A549 (cell line): ENCODE data around the gene PIGU. TPM values are rescaled to one million over a fixed set of nuclear protein-coding genes. Genes with fewer than 3 reads are reported as not detected.

Source experiments
- polyA plus RNA-seq, 4 experiments: library from polyadenylated mRNA; depleted of rRNA in 3 of 4; stranded (reverse); fragments of >200 nt; fragmentation: RNase III in 1 of 4; extraction: RNeasy Plus Mini Kit Qiagen cat#74134 plus additional on column Dnase treatment in 1 of 4; gene quantifications; 2 replicates in 3 of 4; 3 replicates in 1 of 4; pipeline ENCODE4 v1.2.3, GENCODE V29; 2011 to 2017
- small RNA-seq, 6 experiments: library from RNA; depleted of rRNA; stranded (forward); fragments of <200 nt; gene quantifications; one replicate each; pipeline ENCODE3, GENCODE V24; 2012

The PIGU gene
- polyA plus RNA-seq, 2 of the 4 experiments (the other 2 are of a cell fraction) = 27.8 to 103 TPM

Small RNAs within 50 kb of the gene (small RNA-seq; reads per million reads assigned to genes)
- gene AL118520.1 = 0 reads per million in 6 experiments
- 0 reads per million in 6 experiments for gene RF00019

Other genes with a start within 250 kb of the PIGU start
- 148 and 204 TPM in 2 replicates for gene DYNLRB1, start 160.7 kb downstream of the PIGU start, polyA plus RNA-seq (2011; rRNA removed)
- 206 to 230 TPM (median 211 TPM) in 3 replicates for gene DYNLRB1, start 160.7 kb downstream of the PIGU start, polyA plus RNA-seq (2017; fragmentation: RNase III; extraction: RNeasy Plus Mini Kit Qiagen cat#74134 plus additional on column Dnase treatment)
- 3.7 and 4.3 TPM in 2 replicates for gene MAP1LC3A, start 118.4 kb downstream of the PIGU start, polyA plus RNA-seq (2011; rRNA removed)
- 11.4 to 17.7 TPM (median 15.7 TPM) in 3 replicates for gene MAP1LC3A, start 118.4 kb downstream of the PIGU start, polyA plus RNA-seq (2017; fragmentation: RNase III; extraction: RNeasy Plus Mini Kit Qiagen cat#74134 plus additional on column Dnase treatment)
- gene TP53INP2, start 27.3 kb upstream of the PIGU start, polyA plus RNA-seq (2011; rRNA removed) = 2.2 and 3.6 TPM in 2 replicates
- gene TP53INP2, start 27.3 kb upstream of the PIGU start, polyA plus RNA-seq (2017; fragmentation: RNase III; extraction: RNeasy Plus Mini Kit Qiagen cat#74134 plus additional on column Dnase treatment) = 3.5 to 5.2 TPM (median 4.5 TPM) in 3 replicates
- gene NCOA6, start 148.6 kb upstream of the PIGU start, polyA plus RNA-seq (2011; rRNA removed) = 18.0 and 22.7 TPM in 2 replicates
- gene NCOA6, start 148.6 kb upstream of the PIGU start, polyA plus RNA-seq (2017; fragmentation: RNase III; extraction: RNeasy Plus Mini Kit Qiagen cat#74134 plus additional on column Dnase treatment) = 14.1 to 15.8 TPM (median 15.3 TPM) in 3 replicates
- gene GGT7, start 195.8 kb upstream of the PIGU start, polyA plus RNA-seq (2011; rRNA removed) = 3.5 and 4.2 TPM in 2 replicates
- gene GGT7, start 195.8 kb upstream of the PIGU start, polyA plus RNA-seq (2017; fragmentation: RNase III; extraction: RNeasy Plus Mini Kit Qiagen cat#74134 plus additional on column Dnase treatment) = 8.6 to 10.6 TPM (median 9.1 TPM) in 3 replicates
- 21.4 and 22.1 TPM in 2 replicates for gene ACSS2, start 199.5 kb upstream of the PIGU start, polyA plus RNA-seq (2011; rRNA removed)
- 19.1 to 24.1 TPM (median 19.8 TPM) in 3 replicates for gene ACSS2, start 199.5 kb upstream of the PIGU start, polyA plus RNA-seq (2017; fragmentation: RNase III; extraction: RNeasy Plus Mini Kit Qiagen cat#74134 plus additional on column Dnase treatment)